A549 (cell line): ENCODE data around the gene ZNF85.

Experiments
- ATOH8 ChIP-seq: fragments of 250-450 bp; sonication (Bioruptor Pico); IDR thresholded peaks from 2 replicates; pipeline ENCODE4 v1.5.0; 2020; ENCODE audit warnings: low read depth, mild to moderate bottlenecking, moderate library complexity
- CBX8 ChIP-seq: fragments of 200-600 bp; sonication (generic); IDR thresholded peaks from 2 replicates; pipeline ENCODE4 v1.6.1; 2016
- CTCF ChIP-seq: fragments of >200 bp; sonication (Bioruptor Twin); formaldehyde crosslinking; IDR thresholded peaks from 3 replicates; pipeline ENCODE4 v1.5.1; 2016
- HDAC2 ChIP-seq: fragments of 200-600 bp; sonication (generic); IDR thresholded peaks from 2 replicates; pipeline ENCODE4 v1.6.1; 2016
- MAFK ChIP-seq: fragments of 450-650 bp; IDR thresholded peaks from 2 replicates; pipeline ENCODE4 v1.6.1; 2014; ENCODE audit not compliant: partially characterized antibody
- MYC ChIP-seq: IDR thresholded peaks from 2 replicates; pipeline ENCODE4 v1.6.1; 2012; ENCODE audit warnings: mild to moderate bottlenecking, inconsistent platforms, low read length, improper control_type of control experiment, borderline replicate concordance
- REST ChIP-seq: fragments of 200-600 bp; sonication (generic); IDR thresholded peaks from 2 replicates; pipeline ENCODE4 v1.6.1; 2016; ENCODE audit warnings: antibody characterized with exemption, mild to moderate bottlenecking, moderate library complexity
- SMC3 ChIP-seq: fragments of >200 bp; sonication (Bioruptor Twin); formaldehyde crosslinking; IDR thresholded peaks from 3 replicates; pipeline ENCODE4 v1.6.1; 2018; ENCODE audit warnings: inconsistent platforms

DNA sequence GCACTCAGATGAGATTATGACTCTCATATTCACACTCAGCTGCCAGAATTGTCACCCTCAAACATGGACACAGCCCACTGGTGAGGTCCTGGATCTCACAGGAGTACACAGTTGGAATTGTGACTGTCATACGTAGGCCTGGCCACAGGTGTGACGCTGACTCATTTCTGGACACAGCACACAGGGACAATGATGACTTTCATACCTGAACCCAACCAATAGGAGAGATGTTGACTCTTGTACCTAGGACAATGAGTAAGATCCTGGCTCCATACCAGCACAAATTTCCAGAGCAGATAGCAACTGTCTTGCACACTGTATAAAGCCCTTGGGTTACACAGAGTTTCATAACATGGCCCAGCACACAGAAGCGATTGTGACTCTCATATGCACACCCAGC, 46.4 kb downstream of the ZNF85 start:
- TF ChIP-seq CTCF: no peak
- TF ChIP-seq REST: no peak
- no peak for TF ChIP-seq ATOH8 (CRISPR knock-in tag)
- TF ChIP-seq MYC: no peak
- TF ChIP-seq HDAC2: no peak
- TF ChIP-seq SMC3: no peak
- TF ChIP-seq CBX8: no peak
- no peak for TF ChIP-seq MAFK
